Kidney (tissue), 14 donors: ENCODE results near the gene BRD2. TPM values are rescaled to one million over a fixed set of nuclear protein-coding genes. Genes with fewer than 3 reads are reported as not detected.

ENCODE experiments used
- DNase-seq, 5 donors: peaks; one replicate each; pipeline ENCODE4 v3.0.0-alpha.2; 2013 to 2020
- FAIRE-seq: peaks from 2 replicates; lab custom pipeline; 2012; peaks lifted over from hg19 to GRCh38; lab: Jason Lieb, UNC
- H3K27ac ChIP-seq, 2 donors: one replicate each; pipeline ENCODE4 v1.7.0; 2013; ENCODE audit warnings: low read depth in 2 of 2, low read length in 2 of 2, inconsistent platforms in 1 of 2
- H3K27me3 ChIP-seq: one replicate; pipeline ENCODE4 v1.7.1; 2013; ENCODE audit warnings: low read length, inconsistent platforms; ENCODE audit not compliant: control insufficient read depth, insufficient read depth
- H3K36me3 ChIP-seq, 3 donors: one replicate each; pipeline versions ENCODE4 v1.7.0 to v1.7.1; 2013; ENCODE audit warnings: low read length in 3 of 3, control low read depth in 1 of 3, inconsistent platforms in 1 of 3; ENCODE audit not compliant: insufficient read depth in 3 of 3, control insufficient read depth in 2 of 3
- H3K4me1 ChIP-seq, 3 donors: one replicate each; pipeline versions ENCODE4 v1.7.0 to v1.7.1; 2013; ENCODE audit warnings: low read length in 3 of 3, inconsistent platforms in 1 of 3, low read depth in 1 of 3; ENCODE audit not compliant: control insufficient read depth in 2 of 3, insufficient read depth in 2 of 3
- H3K4me3 ChIP-seq, 3 donors: one replicate each; pipeline versions ENCODE4 v1.7.0 to v1.8.1; 2013; ENCODE audit warnings: low read length in 3 of 3, control low read depth in 1 of 3, inconsistent platforms in 1 of 3
- H3K9ac ChIP-seq, 3 donors: one replicate each; pipeline versions ENCODE4 v1.7.0 to v1.7.1; 2013; ENCODE audit warnings: low read length in 3 of 3, control low read depth in 1 of 3, inconsistent platforms in 1 of 3
- H3K9me3 ChIP-seq, 3 donors: one replicate each; pipeline versions ENCODE4 v1.7.0 to v1.7.1; 2013; ENCODE audit warnings: low read length in 3 of 3, control low read depth in 1 of 3, inconsistent platforms in 1 of 3; ENCODE audit not compliant: control insufficient read depth in 2 of 3, insufficient read depth in 1 of 3
- intact Hi-C: fragments of 100-400 bp; cut with DNase I; formaldehyde crosslinking; loops from one replicate; pipeline ENCODE4 v1.11.1; 2022
- polyA plus RNA-seq: library from polyadenylated mRNA; stranded (reverse); fragments of 350-450 nt; fragmentation: Illumina TruSeq; extraction: RNeasy Lipid Tissue Mini Kit (QIAGEN cat#74804); gene quantifications from one replicate; pipeline ENCODE4 v1.2.3, GENCODE V29; 2014; ENCODE audit warnings: low read depth, low replicate concordance; ENCODE audit not compliant: insufficient read depth
- total RNA-seq: library from RNA; stranded (reverse); fragmentation: NEBNext Ultra II Directional; extraction: Animal tissue kit (Norgen Biotek cat#: 25700); gene quantifications from one replicate; pipeline ENCODE4 v1.2.1, GENCODE V29; 2021
- TF ChIP-seq, protein P1 (sequence below): IDR thresholded peaks from 3 replicates; pipeline ENCODE4 v1.5.1; 2012; ENCODE audit warnings: mild to moderate bottlenecking, moderate library complexity, borderline replicate concordance; ENCODE audit not compliant: insufficient read depth; ENCODE audit errors: extremely low read depth
- donor health status: control.
- donor health status: control.
- donor health status: control.
- donor health status: control.
- donor health status: control.
- donor health status: DM: yes; HTN: yes; CAD: no.
- donor health status: Normal renal cell carcinoma (clear cell type).

BRD2 gene
- total and polyA plus RNA-seq, 2 donors from 2014 or later, result 73.9 to 184 TPM

DNA sequence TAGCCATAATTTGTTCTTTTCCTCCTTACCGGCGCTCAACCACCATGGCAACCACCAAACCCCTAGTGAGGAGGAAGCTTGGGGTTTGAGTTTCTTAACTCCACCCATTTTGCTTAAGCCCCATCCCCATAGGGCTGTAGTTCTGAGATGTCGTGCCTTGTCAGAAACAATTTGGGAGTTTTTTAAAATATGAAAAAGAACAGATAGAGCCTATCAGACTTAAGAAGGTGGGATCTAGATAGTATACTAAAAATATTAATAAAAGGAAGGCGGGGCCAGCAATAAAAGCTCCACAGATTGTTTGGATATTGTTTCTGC lies 5.6 kb downstream of the BRD2 start:
- TF ChIP-seq, protein P1, sequence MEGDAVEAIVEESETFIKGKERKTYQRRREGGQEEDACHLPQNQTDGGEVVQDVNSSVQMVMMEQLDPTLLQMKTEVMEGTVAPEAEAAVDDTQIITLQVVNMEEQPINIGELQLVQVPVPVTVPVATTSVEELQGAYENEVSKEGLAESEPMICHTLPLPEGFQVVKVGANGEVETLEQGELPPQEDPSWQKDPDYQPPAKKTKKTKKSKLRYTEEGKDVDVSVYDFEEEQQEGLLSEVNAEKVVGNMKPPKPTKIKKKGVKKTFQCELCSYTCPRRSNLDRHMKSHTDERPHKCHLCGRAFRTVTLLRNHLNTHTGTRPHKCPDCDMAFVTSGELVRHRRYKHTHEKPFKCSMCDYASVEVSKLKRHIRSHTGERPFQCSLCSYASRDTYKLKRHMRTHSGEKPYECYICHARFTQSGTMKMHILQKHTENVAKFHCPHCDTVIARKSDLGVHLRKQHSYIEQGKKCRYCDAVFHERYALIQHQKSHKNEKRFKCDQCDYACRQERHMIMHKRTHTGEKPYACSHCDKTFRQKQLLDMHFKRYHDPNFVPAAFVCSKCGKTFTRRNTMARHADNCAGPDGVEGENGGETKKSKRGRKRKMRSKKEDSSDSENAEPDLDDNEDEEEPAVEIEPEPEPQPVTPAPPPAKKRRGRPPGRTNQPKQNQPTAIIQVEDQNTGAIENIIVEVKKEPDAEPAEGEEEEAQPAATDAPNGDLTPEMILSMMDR, result no peak
- H3K4me1 ChIP-seq, result peaks cover 0 to 23% (median 15%) of the 10 kb centered on the region in 3 donors
- no peak for FAIRE-seq
- H3K4me3 ChIP-seq, result peak overlapping the region; percentile 89 to 99 (median 98)
- peaks cover 33 to 62% (median 42%) of the 10 kb centered on the region in 3 donors for H3K36me3 ChIP-seq
- H3K9me3 ChIP-seq, result no peaks in the 10 kb centered on the region
- peak in 2 of 5 donors; percentile 42 to 75 for DNase-seq
- H3K27ac ChIP-seq, result no peak overlapping the region
- H3K27me3 ChIP-seq, result no peaks in the 10 kb centered on the region
- H3K9ac ChIP-seq, result peak overlapping the region; percentile 73 to 99 (median 86)
- intact Hi-C loops, result loop anchor here (10.0 kb wide), 1 partner anchor 79 kb away; no protein-coding TSS in a partner anchor

DNA sequence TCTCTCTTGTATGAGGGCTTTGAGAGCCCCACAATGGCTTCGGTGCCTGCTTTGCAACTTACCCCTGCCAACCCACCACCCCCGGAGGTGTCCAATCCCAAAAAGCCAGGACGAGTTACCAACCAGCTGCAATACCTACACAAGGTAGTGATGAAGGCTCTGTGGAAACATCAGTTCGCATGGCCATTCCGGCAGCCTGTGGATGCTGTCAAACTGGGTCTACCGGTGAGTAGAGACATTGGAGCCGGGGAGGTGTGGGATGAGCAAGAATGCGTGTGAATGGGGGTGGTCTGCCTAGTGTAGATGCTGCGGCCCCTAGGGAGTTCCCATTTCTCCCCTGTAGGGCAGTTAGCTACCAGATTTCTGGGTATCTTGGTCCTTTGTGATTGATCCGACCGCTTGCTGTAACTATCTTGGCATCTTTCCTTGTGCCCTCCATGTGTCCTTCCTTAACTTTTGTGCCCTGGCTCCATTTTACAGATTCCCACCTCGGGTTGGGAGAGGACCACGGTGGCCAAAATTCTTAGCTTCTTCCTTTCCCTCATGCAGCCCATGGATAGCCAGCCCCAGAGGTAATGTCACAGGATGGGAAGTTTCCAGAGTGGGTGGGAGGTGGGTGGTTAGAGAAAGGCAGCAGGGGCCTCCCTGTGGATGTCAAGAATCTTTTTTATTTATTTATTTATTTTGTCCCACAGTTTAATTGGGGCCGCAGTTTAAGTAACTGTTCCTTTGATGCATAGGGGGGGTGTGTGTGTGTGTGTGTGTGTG lies 6.3 kb downstream of the BRD2 start:
- no peaks in the 10 kb centered on the region for H3K9me3 ChIP-seq
- H3K27me3 ChIP-seq, result no peaks in the 10 kb centered on the region
- FAIRE-seq (no peak), DNase-seq (peak in 1 of 5 donors; percentile 17)
- TF ChIP-seq, protein P1, result no peak
- no peak overlapping the region for H3K27ac ChIP-seq
- H3K36me3 ChIP-seq, result peaks cover 37 to 70% (median 48%) of the 10 kb centered on the region in 3 donors
- H3K4me1 ChIP-seq, result peaks cover 0 to 21% (median 15%) of the 10 kb centered on the region in 3 donors
- intact Hi-C loops, result loop anchor here (10.0 kb wide), 1 partner anchor 80 kb away; no protein-coding TSS in a partner anchor
- H3K4me3 ChIP-seq, result peak overlapping the region; percentile 89 to 99 (median 98)
- peak overlapping the region; percentile 73 to 86 (median 75) for H3K9ac ChIP-seq

DNA sequence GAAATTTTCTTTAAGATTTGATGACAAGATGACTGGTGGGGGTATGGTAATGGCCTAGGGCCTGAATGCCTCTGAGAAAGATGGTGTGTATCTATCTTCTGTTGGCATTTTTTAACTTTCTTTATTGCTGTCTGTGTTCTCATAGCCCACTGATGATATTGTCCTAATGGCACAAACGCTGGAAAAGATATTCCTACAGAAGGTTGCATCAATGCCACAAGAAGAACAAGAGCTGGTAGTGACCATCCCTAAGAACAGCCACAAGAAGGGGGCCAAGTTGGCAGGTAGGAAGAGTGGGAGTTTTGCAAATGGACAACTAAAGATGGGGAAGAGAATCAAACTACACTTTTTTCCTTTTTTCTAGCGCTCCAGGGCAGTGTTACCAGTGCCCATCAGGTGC lies 7.5 kb downstream of the BRD2 start:
- TF ChIP-seq, protein P1, result no peak
- Histone ChIP-seq H3K27ac (no peak overlapping the region), H3K27me3 (no peaks in the 10 kb centered on the region), H3K4me1 (peaks cover 0 to 21% (median 15%) of the 10 kb centered on the region in 3 donors), H3K9me3 (no peaks in the 10 kb centered on the region), H3K4me3 (peak overlapping the region in 2 of 3 donors; percentile 12 to 89), H3K9ac (peak overlapping the region in 1 of 3 donors; percentile 9), H3K36me3 (peaks cover 43 to 81% (median 57%) of the 10 kb centered on the region in 3 donors)
- DNase-seq (no peak), FAIRE-seq (no peak)
- intact Hi-C loops, result loop anchor here (10.0 kb wide), 1 partner anchor 81 kb away; no protein-coding TSS in a partner anchor
